Muscle of arm (tissue), 12 donors: Measurements from ENCODE around the gene DNPEP. TPM values are rescaled to one million over a fixed set of nuclear protein-coding genes. Genes with fewer than 3 reads are reported as not detected.
"Not testable (repeated sequence)": the region's sequence is repeated elsewhere in the genome, so short reads cannot be mapped to it uniquely, and the experiment has no call there.

Source experiments
- DNase-seq: peaks from one replicate; pipeline ENCODE4 v3.0.0-alpha.2; 2013
- polyA plus RNA-seq, 12 donors: library from polyadenylated mRNA; unstranded; fragments of 120-200 nt; gene quantifications; one replicate each; pipeline ENCODE4 v1.2.1, GENCODE V29; 2013; ENCODE audit not compliant: insufficient read length in 12 of 12

Gene DNPEP
- polyA plus RNA-seq, 12 donors = 25.7 to 53.3 (median 34.3) TPM; not detected in 1

DNA sequence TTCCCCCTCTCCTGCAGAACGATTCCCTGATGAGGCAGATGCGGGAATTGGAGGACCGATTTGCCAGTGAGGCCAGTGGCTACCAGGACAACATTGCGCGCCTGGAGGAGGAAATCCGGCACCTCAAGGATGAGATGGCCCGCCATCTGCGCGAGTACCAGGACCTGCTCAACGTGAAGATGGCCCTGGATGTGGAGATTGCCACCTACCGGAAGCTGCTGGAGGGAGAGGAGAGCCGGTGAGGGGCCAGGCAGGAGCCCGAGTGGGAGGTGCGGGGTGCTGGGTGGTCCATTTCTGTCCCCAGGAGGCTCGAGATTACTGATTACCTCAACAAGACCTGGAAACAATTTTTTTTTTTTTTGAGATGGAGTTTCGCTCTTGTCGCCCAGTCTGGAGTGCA, 33.6 kb upstream of the DNPEP start:
- DNase-seq = no peak

- DNase-seq = no peak
These were observed 33.0 kb upstream of the DNPEP start for GRCh38 chr2:219420687-219421086.

DNA sequence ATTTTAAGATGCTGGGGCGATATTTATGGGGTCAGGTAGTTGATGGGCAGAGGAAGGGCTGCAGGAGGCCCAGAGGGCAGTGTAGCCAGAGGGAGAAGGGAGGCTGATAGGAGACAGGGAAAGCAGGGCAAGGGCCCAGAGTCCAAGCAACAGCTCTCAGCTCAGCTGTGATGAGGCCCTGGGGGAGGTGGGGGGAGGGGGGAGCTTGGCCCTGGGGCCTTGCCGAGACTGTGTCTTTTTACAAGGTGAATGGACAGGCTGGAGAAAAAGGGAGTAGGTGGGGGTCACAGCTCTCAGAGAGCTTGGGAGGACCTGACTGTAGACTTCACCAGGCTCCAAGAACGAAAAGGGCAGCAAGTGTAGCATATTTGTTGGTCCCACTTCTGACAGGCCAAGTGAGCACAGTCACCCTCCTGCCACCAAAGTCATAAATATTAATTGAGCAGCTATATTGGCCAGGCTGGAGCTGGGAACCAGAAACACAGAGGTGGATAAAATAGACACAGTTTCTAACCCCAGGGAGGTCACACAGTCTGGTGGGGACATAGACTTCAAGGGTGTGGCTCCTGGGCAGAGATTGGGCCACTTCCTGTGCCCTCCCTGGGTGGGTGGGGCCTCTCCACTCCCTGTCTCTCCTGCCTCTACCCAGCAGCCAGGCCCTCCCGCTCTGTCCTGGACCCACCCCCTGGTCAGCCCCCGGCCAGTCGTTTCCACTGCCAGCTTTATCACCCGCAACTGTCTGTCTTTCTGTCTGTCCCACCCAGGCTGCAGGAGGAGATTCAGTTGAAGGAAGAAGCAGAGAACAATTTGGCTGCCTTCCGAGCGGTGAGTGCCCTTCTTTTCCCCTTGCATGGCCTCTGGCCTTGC, 31.9 kb upstream of the DNPEP start:
- DNase-seq = no peak

DNA sequence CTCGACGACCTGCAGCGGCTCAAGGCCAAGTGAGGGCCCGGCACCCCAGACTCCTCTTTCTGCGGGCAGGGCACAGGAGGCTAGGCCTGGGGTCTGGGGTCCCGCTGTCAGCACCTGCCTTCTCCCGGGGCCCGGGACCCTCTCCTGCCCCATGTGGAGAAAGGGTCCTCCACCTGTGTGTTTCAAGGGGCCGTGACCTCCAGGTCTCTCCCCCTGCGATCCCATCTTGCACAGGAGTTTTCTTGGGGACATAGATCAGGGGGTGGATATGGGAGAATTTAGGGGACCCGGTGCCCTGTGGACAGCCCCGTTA, 31.3 kb upstream of the DNPEP start:
- DNase-seq = no peak

GRCh38 chr2:219418155-219419011, 30.7 kb upstream of the DNPEP start, which contains the start of gene DES:
Gene DES, plus strand, starts transcription at chr2:219418377. Its CDS starts 86 bp downstream, at chr2:219418463.
- DNase-seq = no peak

DNA sequence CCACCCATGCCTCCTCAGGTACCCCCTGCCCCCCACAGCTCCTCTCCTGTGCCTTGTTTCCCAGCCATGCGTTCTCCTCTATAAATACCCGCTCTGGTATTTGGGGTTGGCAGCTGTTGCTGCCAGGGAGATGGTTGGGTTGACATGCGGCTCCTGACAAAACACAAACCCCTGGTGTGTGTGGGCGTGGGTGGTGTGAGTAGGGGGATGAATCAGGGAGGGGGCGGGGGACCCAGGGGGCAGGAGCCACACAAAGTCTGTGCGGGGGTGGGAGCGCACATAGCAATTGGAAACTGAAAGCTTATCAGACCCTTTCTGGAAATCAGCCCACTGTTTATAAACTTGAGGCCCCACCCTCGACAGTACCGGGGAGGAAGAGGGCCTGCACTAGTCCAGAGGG, 29.7 kb upstream of the DNPEP start:
- no peak for DNase-seq

- no peak for DNase-seq
These were observed 29.2 kb upstream of the DNPEP start for GRCh38 chr2:219416938-219417337.

GRCh38 chr2:219416235-219416602, 28.5 kb upstream of the DNPEP start:
- no peak for DNase-seq

- no peak for DNase-seq
These were observed 28.0 kb upstream of the DNPEP start for GRCh38 chr2:219415580-219416234.

GRCh38 chr2:219414857-219415256, 27.1 kb upstream of the DNPEP start:
- DNase-seq = no peak

- no peak for DNase-seq
These were observed 22.7 kb upstream of the DNPEP start for GRCh38 chr2:219410390-219410789.

GRCh38 chr2:219409619-219410018, 21.9 kb upstream of the DNPEP start:
- DNase-seq = no peak

- no peak for DNase-seq
These were observed 20.9 kb upstream of the DNPEP start for GRCh38 chr2:219408631-219409030.

- DNase-seq = no peak
These were observed 20.5 kb upstream of the DNPEP start for GRCh38 chr2:219408204-219408603.

- not testable (repeated sequence) for DNase-seq
These were observed 19.6 kb upstream of the DNPEP start for GRCh38 chr2:219407343-219407742.

DNA sequence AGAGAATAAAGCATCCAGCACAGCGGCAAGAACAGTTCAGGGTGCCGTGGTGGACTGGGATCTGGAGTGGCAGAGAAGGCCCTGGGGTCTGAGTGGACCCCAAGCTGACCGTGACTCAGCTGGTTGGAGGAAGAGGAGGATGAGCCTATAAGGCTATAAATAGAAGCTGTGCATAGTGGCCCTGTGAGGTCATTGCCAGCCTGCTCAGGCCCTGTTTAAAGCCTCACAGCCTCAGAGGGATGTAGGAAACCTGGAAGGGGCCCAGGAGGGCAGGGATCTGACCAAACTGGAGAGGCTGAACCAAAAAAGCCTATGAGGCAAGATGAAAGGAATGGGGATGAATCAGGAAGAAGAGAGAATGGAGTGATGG, 19.1 kb upstream of the DNPEP start:
- no peak for DNase-seq

- no peak for DNase-seq
These were observed 18.5 kb upstream of the DNPEP start for GRCh38 chr2:219405958-219406860.

DNA sequence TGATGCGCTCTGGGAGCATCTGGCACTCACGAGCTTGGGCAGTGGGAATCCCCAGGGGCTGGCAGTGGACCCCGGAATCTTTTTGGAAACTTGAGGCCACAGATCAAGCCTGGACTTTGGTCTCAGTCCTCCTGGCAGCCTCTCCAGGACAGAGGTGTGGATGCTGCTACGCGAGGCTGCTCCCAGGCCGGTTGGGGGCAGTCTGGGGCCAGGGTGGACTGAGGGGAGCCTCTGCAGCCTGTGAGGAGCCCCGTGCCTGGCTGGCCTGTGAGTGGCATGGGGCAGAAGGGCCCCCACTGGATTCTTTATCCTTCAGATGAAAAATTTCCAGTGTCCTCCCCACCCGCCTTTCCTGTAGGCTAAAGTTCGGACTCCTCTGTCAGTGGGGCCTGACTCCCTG, 17.7 kb upstream of the DNPEP start:
- DNase-seq = no peak

- DNase-seq = no peak
These were observed 17.2 kb upstream of the DNPEP start for GRCh38 chr2:219404954-219405353.

GRCh38 chr2:219404291-219404910, 16.7 kb upstream of the DNPEP start:
- no peak for DNase-seq

GRCh38 chr2:219403861-219404260, 16.1 kb upstream of the DNPEP start:
- no peak for DNase-seq
